Measurements from ENCODE around the gene ECSIT. TPM values are rescaled to one million over a fixed set of nuclear protein-coding genes. Genes with fewer than 3 reads are reported as not detected.
"Not testable (repeated sequence)": the region's sequence is repeated elsewhere in the genome, so short reads cannot be mapped to it uniquely, and the experiment has no call there.

The ECSIT gene
- polyA plus RNA-seq (ENCODE audit: low read depth in 6 of 6): 10 to 100 TPM; 29.7 to 51.2 (median 34.5) TPM

GRCh38 chr19:11528551-11529341 is at the start of gene ECSIT:
Gene ECSIT, minus strand, starts transcription at chr19:11529134. Its CDS starts 9,964 bp downstream, at chr19:11519170.
- peak; percentile 89 for DNase-seq
- H3K9me3 Mint-ChIP-seq: peaks cover 0 to 2% (median 0%) of the 10 kb centered on the region in 7 donors
- H3K4me1 Mint-ChIP-seq: peaks cover 18 to 25% (median 23%) of the 10 kb centered on the region in 3 donors
- peak within 1 kb of the TSS; percentile 87 to 98 (median 91) for H3K27ac Mint-ChIP-seq
- peak; percentile 98 to 99 for ATAC-seq (ENCODE audit: low read depth in 2 of 2)
- H3K36me3 Mint-ChIP-seq: peaks cover 0 to 4% of the 10 kb centered on the region in 2 donors
- no peaks in the 10 kb centered on the region for H3K27me3 Mint-ChIP-seq
- peak within 1 kb of the TSS; percentile 87 to 99 (median 97) for H3K4me3 Mint-ChIP-seq

- no peak for ATAC-seq (ENCODE audit: low read depth in 2 of 2)
- Mint-ChIP-seq H3K9me3 (no peaks in the 10 kb centered on the region), H3K27ac (peak within 1 kb of the TSS; percentile 12 to 95 (median 80)), H3K4me1 (peaks cover 37 to 77% (median 66%) of the 10 kb centered on the region in 3 donors), H3K4me3 (peak within 1 kb of the TSS; percentile 64 to 93 (median 86)), H3K27me3 (no peaks in the 10 kb centered on the region), H3K36me3 (no peaks in the 10 kb centered on the region)
- no peak for DNase-seq
Measured at GRCh38 chr19:11577451-11578257, 48.7 kb upstream of the ECSIT start, which contains the start of gene ACP5. Gene ACP5, minus strand, starts transcription at chr19:11577645. Its CDS starts 328 bp downstream, at chr19:11577317.

- Mint-ChIP-seq H3K36me3 (no peaks in the 10 kb centered on the region), H3K27me3 (no peaks in the 10 kb centered on the region), H3K4me3 (peak overlapping the region in 4 of 8 donors; percentile 59 to 81 (median 70)), H3K9me3 (no peaks in the 10 kb centered on the region), H3K27ac (peak overlapping the region in 3 of 6 donors; percentile 60 to 93 (median 63)), H3K4me1 (peaks cover 31 to 68% (median 52%) of the 10 kb centered on the region in 3 donors)
- ATAC-seq (ENCODE audit: low read depth in 2 of 2) (no peak), DNase-seq (no peak)
Measured at GRCh38 chr19:11576227-11576626, 47.3 kb upstream of the ECSIT start.

- Mint-ChIP-seq H3K9me3 (no peaks in the 10 kb centered on the region), H3K27me3 (no peaks in the 10 kb centered on the region), H3K36me3 (no peaks in the 10 kb centered on the region), H3K27ac (peak overlapping the region; percentile 73 to 93 (median 84)), H3K4me1 (peaks cover 30 to 64% (median 53%) of the 10 kb centered on the region in 3 donors), H3K4me3 (peak overlapping the region in 4 of 8 donors; percentile 7 to 86 (median 58))
- peak; percentile 59 for DNase-seq
- ATAC-seq (ENCODE audit: low read depth in 2 of 2): peak; percentile 57 to 66
Measured at GRCh38 chr19:11574689-11575088, 45.8 kb upstream of the ECSIT start.

- not testable (repeated sequence) for DNase-seq; H3K4me3 Mint-ChIP-seq; H3K9me3 Mint-ChIP-seq; ATAC-seq (ENCODE audit: low read depth in 2 of 2); H3K36me3 Mint-ChIP-seq; H3K27me3 Mint-ChIP-seq
- Mint-ChIP-seq H3K4me1 (peaks cover 26 to 66% (median 55%) of the 10 kb centered on the region in 3 donors), H3K27ac (peak overlapping the region in 4 of 6 donors; percentile 54 to 92 (median 66))
Measured at GRCh38 chr19:11573763-11574162, 44.8 kb upstream of the ECSIT start.

- Mint-ChIP-seq H3K4me1 (peaks cover 29 to 70% (median 57%) of the 10 kb centered on the region in 3 donors), H3K27ac (peak overlapping the region in 4 of 6 donors; percentile 54 to 85 (median 66))
- ATAC-seq (ENCODE audit: low read depth in 2 of 2); H3K9me3 Mint-ChIP-seq; H3K27me3 Mint-ChIP-seq; H3K4me3 Mint-ChIP-seq; DNase-seq; H3K36me3 Mint-ChIP-seq: not testable (repeated sequence)
Measured at GRCh38 chr19:11573354-11573753, 44.4 kb upstream of the ECSIT start.

GRCh38 chr19:11570039-11570462 is 41.1 kb upstream of the ECSIT start:
- DNase-seq (no peak), ATAC-seq (ENCODE audit: low read depth in 2 of 2) (no peak)
- peak overlapping the region in 4 of 6 donors; percentile 44 to 95 (median 69) for H3K27ac Mint-ChIP-seq
- peaks cover 0 to 2% (median 0%) of the 10 kb centered on the region in 7 donors for H3K9me3 Mint-ChIP-seq
- H3K27me3 Mint-ChIP-seq: no peaks in the 10 kb centered on the region
- peak overlapping the region in 3 of 8 donors; percentile 13 to 35 (median 29) for H3K4me3 Mint-ChIP-seq
- H3K4me1 Mint-ChIP-seq: peaks cover 24 to 56% (median 42%) of the 10 kb centered on the region in 3 donors
- no peaks in the 10 kb centered on the region for H3K36me3 Mint-ChIP-seq

- H3K27ac Mint-ChIP-seq: peak overlapping the region in 5 of 6 donors; percentile 72 to 96 (median 90)
Measured at GRCh38 chr19:11566164-11566563, 37.2 kb upstream of the ECSIT start.

GRCh38 chr19:11565649-11565980 is 36.7 kb upstream of the ECSIT start:
- Mint-ChIP-seq H3K4me3 (peak overlapping the region in 2 of 8 donors; percentile 16 to 47), H3K4me1 (peaks cover 35 to 66% (median 52%) of the 10 kb centered on the region in 3 donors), H3K27ac (peak overlapping the region in 3 of 6 donors; percentile 15 to 80 (median 72))
- DNase-seq; H3K36me3 Mint-ChIP-seq; H3K27me3 Mint-ChIP-seq; ATAC-seq (ENCODE audit: low read depth in 2 of 2); H3K9me3 Mint-ChIP-seq: not testable (repeated sequence)

More at GRCh38 chr19:11566164-11566563, 37.2 kb upstream of the ECSIT start:
- Mint-ChIP-seq H3K36me3 (no peaks in the 10 kb centered on the region), H3K9me3 (peaks cover 0 to 2% (median 0%) of the 10 kb centered on the region in 7 donors), H3K4me1 (peaks cover 32 to 63% (median 50%) of the 10 kb centered on the region in 3 donors), H3K27me3 (no peaks in the 10 kb centered on the region), H3K4me3 (peak overlapping the region in 5 of 8 donors; percentile 5 to 71 (median 60))
- ATAC-seq (ENCODE audit: low read depth in 2 of 2): no peak
- no peak for DNase-seq

GRCh38 chr19:11564082-11564807 is 35.3 kb upstream of the ECSIT start:
- H3K9me3 Mint-ChIP-seq; H3K27me3 Mint-ChIP-seq; DNase-seq; H3K36me3 Mint-ChIP-seq; ATAC-seq (ENCODE audit: low read depth in 2 of 2): not testable (repeated sequence)
- Mint-ChIP-seq H3K4me3 (peak overlapping the region in 4 of 8 donors; percentile 33 to 61 (median 48)), H3K27ac (peak overlapping the region in 4 of 6 donors; percentile 2 to 72 (median 34)), H3K4me1 (peaks cover 40 to 67% (median 49%) of the 10 kb centered on the region in 3 donors)

- Mint-ChIP-seq H3K9me3 (peaks cover 0 to 2% (median 0%) of the 10 kb centered on the region in 7 donors), H3K27ac (peak overlapping the region in 2 of 6 donors; percentile 50 to 72), H3K36me3 (no peaks in the 10 kb centered on the region), H3K4me1 (peaks cover 42 to 64% (median 49%) of the 10 kb centered on the region in 3 donors), H3K27me3 (no peaks in the 10 kb centered on the region), H3K4me3 (peak overlapping the region in 2 of 8 donors; percentile 21 to 50)
- ATAC-seq (ENCODE audit: low read depth in 2 of 2): no peak
- no peak for DNase-seq
Measured at GRCh38 chr19:11563532-11563931, 34.6 kb upstream of the ECSIT start.

GRCh38 chr19:11560404-11561051 is 31.6 kb upstream of the ECSIT start:
- peak; percentile 82 for DNase-seq
- Mint-ChIP-seq H3K4me3 (peak overlapping the region; percentile 77 to 100 (median 92)), H3K4me1 (peaks cover 49 to 77% (median 57%) of the 10 kb centered on the region in 3 donors), H3K36me3 (no peaks in the 10 kb centered on the region), H3K27me3 (no peaks in the 10 kb centered on the region), H3K9me3 (no peaks in the 10 kb centered on the region), H3K27ac (peak overlapping the region; percentile 53 to 98 (median 93))
- peak; percentile 62 to 63 for ATAC-seq (ENCODE audit: low read depth in 2 of 2)

Measured in naive B cell (primary cell).